Stimulated activated memory B cell treated with anti-CD40 and anti-IgM and Interleukin-4, amounts not matched to agents 10 μg/mL and 1 μg/mL and 100 μg/mL, for 72 hours (primary cell): Measurements from ENCODE around the gene C6orf47.
A peak's percentile ranks its signal among the peaks of the same experiment; 100 is the strongest.

ENCODE experiments used
- ATAC-seq: fragments of 150-1000 bp; cut with Tn5 transposase; 2 replicates; pipeline ENCODE4 v1.10.0; 2021
- H3K27ac Mint-ChIP-seq: one replicate; pipeline ENCODE4 v1.8.0; 2022; ENCODE audit warnings: mild to moderate bottlenecking, mixed read lengths
- H3K27me3 Mint-ChIP-seq: one replicate; pipeline ENCODE4 v1.8.0; 2022; ENCODE audit warnings: mixed read lengths
- H3K36me3 Mint-ChIP-seq: one replicate; pipeline ENCODE4 v1.8.0; 2022; ENCODE audit warnings: mixed read lengths
- H3K4me1 Mint-ChIP-seq: one replicate; pipeline ENCODE4 v1.8.0; 2022; ENCODE audit warnings: mixed read lengths
- H3K4me3 Mint-ChIP-seq: one replicate; pipeline ENCODE4 v1.8.0; 2022; ENCODE audit warnings: mild to moderate bottlenecking, moderate library complexity, mixed read lengths
- H3K9me3 Mint-ChIP-seq: one replicate; pipeline ENCODE4 v1.8.0; 2022; ENCODE audit warnings: mixed read lengths

Gene C6orf47

DNA sequence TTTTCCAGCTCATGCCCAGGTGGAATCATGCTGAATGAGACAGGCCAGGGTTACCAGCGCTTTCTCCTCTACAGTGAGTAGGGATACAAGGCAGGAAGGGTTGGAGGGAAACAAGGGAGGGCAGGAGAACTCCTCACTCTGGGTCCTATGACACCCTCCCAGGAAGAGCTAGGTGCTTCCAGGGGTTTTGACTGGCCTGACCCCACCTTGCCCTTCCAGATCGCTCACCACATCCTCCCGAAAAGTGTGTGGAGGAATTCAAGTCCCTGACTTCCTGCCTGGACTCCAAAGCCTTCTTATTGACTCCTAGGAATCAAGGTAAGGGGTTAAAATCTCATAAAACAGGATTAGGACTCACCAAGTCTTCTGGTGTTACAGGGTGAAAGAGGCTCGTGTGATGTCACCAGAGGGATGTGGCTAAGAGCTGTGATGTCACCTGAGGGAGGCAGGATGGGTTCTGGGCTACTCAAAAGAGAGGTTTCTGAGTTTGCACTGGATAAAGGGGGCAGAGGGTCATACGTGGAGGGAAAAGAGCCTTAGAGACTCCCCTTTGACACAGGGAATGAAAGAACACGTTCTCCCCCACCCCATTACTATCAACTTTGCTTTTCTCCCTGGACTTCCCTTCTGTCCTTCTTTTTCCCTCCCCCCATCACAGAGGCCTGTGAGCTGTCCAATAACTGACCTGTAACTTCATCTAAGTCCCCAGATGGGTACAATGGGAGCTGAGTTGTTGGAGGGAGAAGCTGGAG lies 3.0 kb downstream of the C6orf47 start:
- Mint-ChIP-seq H3K36me3 (peaks cover 54% of the 10 kb centered on the region), H3K27ac (peak overlapping the region; percentile 98), H3K4me3 (peak overlapping the region; percentile 97), H3K4me1 (peaks cover 73% of the 10 kb centered on the region), H3K9me3 (no peaks in the 10 kb centered on the region), H3K27me3 (no peaks in the 10 kb centered on the region)
- ATAC-seq = no peak

DNA sequence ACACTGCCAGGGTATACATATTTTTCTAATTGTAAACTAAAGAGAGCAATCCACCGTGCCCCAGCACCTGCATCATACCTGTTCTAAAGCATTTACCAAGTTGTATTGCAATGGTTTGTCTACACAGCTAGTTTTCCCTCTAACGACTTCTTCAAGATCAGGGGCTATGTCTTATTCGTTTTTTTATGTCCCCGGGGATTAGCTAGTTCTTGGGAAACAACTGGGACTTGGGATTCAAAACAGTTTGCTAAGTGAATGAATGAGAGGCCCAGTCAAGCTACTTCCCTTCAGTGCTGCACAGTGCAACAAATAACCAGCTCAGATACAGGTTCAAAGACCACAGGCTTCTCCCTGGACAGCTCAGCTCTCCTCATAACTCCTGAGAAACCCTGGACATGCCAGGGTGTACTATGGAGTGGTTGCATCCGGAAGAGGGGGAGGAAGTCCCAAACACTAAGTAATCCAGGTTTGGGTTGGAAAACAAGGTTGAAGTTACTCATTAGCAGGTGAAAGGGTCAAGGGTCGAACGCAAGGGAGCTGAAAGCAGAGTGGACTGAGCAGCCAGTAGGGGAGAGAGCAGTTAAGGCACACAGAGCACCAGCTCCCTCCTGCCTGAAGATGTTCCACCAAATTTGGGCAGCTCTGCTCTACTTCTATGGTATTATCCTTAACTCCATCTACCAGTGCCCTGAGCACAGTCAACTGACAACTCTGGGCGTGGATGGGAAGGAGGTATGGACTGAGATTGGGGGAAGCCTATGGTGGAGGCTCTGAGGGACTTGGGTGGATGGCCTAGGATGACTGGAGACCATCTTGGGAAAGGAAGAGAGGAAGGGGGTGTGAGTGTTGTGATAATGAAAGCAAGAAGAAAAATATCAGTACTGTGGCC lies 5.0 kb downstream of the C6orf47 start, which contains the start of gene APOM:
Gene APOM (plus strand): TSS at position 546 of the 889 bp plus-strand sequence. CDS start 73 bp downstream, at position 619.
- Mint-ChIP-seq H3K27ac (peak within 1 kb of the TSS; percentile 9), H3K27me3 (no peaks in the 10 kb centered on the region)

GRCh38 chr6:31654574-31655348 lies 5.8 kb downstream of the C6orf47 start:
- no peak overlapping the region for H3K4me3 Mint-ChIP-seq
- H3K36me3 Mint-ChIP-seq = peaks cover 53% of the 10 kb centered on the region
- H3K4me1 Mint-ChIP-seq = peaks cover 72% of the 10 kb centered on the region
- ATAC-seq = no peak
- H3K27me3 Mint-ChIP-seq = no peaks in the 10 kb centered on the region
- peak overlapping the region; percentile 9 for H3K27ac Mint-ChIP-seq
- H3K9me3 Mint-ChIP-seq = no peaks in the 10 kb centered on the region

More for the DNA sequence above, 5.0 kb downstream of the C6orf47 start, which contains the start of gene APOM:
- Mint-ChIP-seq H3K4me1 (peaks cover 68% of the 10 kb centered on the region), H3K4me3 (no peak within 1 kb of the TSS), H3K36me3 (peaks cover 53% of the 10 kb centered on the region), H3K9me3 (no peaks in the 10 kb centered on the region)
- ATAC-seq = no peak

- H3K4me1 Mint-ChIP-seq = peaks cover 66% of the 10 kb centered on the region
- H3K9me3 Mint-ChIP-seq = no peaks in the 10 kb centered on the region
- peaks cover 45% of the 10 kb centered on the region for H3K36me3 Mint-ChIP-seq
- ATAC-seq = peak; percentile 82
- peak overlapping the region; percentile 91 for H3K27ac Mint-ChIP-seq
- H3K27me3 Mint-ChIP-seq = no peaks in the 10 kb centered on the region
- peak overlapping the region; percentile 87 for H3K4me3 Mint-ChIP-seq
Observed at GRCh38 chr6:31652925-31653724, 7.5 kb downstream of the C6orf47 start.

- no peaks in the 10 kb centered on the region for H3K27me3 Mint-ChIP-seq
- peak overlapping the region; percentile 87 for H3K4me3 Mint-ChIP-seq
- peaks cover 46% of the 10 kb centered on the region for H3K36me3 Mint-ChIP-seq
- H3K27ac Mint-ChIP-seq = peak overlapping the region; percentile 91
- peaks cover 52% of the 10 kb centered on the region for H3K4me1 Mint-ChIP-seq
- ATAC-seq = peak; percentile 60
- no peaks in the 10 kb centered on the region for H3K9me3 Mint-ChIP-seq
Observed at GRCh38 chr6:31651602-31652191, 8.9 kb downstream of the C6orf47 start.

DNA sequence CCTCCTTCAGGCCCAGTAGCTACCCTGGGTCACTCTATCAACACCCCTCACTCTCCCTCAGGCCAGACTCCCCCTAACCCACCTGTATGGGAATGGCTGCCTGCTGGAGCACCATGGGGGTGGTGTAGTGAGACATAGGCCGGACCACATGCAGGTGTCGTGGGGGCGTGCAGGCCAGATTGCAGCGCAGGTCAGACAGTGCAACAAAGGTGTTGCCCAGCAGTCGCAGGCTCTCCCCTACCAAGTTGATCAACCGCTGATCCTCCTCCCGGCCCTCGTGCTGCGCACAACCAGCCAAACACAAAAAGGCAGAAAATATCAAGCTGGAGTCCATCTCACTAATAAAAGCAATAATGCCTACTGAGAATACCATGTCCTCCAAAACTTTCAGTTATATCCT lies 15.3 kb downstream of the C6orf47 start:
- Mint-ChIP-seq H3K36me3 (peaks cover 63% of the 10 kb centered on the region), H3K4me3 (no peak overlapping the region)

GRCh38 chr6:31643818-31644454 lies 16.6 kb downstream of the C6orf47 start:
- no peak overlapping the region for H3K4me3 Mint-ChIP-seq
- ATAC-seq = no peak
- H3K36me3 Mint-ChIP-seq = peaks cover 51% of the 10 kb centered on the region
- no peaks in the 10 kb centered on the region for H3K9me3 Mint-ChIP-seq
- H3K27me3 Mint-ChIP-seq = no peaks in the 10 kb centered on the region
- H3K27ac Mint-ChIP-seq = no peak overlapping the region
- H3K4me1 Mint-ChIP-seq = peaks cover 7% of the 10 kb centered on the region

More for the DNA sequence above, 15.3 kb downstream of the C6orf47 start:
- ATAC-seq = no peak
- Mint-ChIP-seq H3K27ac (peak overlapping the region; percentile 64), H3K9me3 (no peaks in the 10 kb centered on the region), H3K4me1 (peaks cover 21% of the 10 kb centered on the region), H3K27me3 (no peaks in the 10 kb centered on the region)

DNA sequence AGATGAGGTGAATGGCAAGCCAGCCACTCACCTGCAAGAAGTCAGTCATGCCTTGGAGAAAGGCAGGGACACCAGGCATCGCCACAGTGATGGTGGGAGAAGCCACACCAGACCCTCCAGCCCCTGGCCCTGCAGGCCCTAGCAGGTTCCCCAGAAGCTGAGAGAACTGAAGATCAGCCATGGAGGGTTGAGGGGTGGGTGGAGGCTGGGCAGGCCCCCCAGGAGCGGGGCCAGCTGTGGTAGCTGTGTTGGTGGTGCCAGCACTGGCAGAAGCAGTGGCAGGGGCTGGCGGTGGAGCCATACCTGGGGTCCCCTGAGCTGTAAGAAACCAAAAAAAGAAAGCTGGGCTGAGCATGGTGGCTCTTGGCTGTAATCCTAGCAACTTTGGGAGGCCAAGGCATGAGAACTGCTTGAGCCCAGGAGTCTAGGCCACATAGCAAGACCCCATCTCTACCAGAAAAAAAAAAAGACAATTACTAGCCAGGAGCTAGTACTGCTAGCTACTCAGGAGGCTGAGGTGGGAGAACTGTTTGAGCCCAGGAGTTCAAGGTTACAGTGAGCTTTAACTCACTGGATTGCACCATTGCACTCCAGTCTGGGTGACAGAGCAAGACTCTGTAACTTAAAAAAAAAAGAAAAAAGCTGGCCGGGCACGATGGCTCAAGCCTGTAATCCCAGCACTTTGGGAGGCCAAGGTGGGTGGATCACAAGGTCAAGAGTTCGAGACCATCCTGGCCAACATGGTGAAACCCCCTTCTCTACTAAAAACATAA lies 17.6 kb downstream of the C6orf47 start:
- peaks cover 54% of the 10 kb centered on the region for H3K36me3 Mint-ChIP-seq
- no peak overlapping the region for H3K4me3 Mint-ChIP-seq
- no peak for ATAC-seq
- H3K27ac Mint-ChIP-seq = no peak overlapping the region
- H3K9me3 Mint-ChIP-seq = no peaks in the 10 kb centered on the region
- peaks cover 5% of the 10 kb centered on the region for H3K4me1 Mint-ChIP-seq
- no peaks in the 10 kb centered on the region for H3K27me3 Mint-ChIP-seq

DNA sequence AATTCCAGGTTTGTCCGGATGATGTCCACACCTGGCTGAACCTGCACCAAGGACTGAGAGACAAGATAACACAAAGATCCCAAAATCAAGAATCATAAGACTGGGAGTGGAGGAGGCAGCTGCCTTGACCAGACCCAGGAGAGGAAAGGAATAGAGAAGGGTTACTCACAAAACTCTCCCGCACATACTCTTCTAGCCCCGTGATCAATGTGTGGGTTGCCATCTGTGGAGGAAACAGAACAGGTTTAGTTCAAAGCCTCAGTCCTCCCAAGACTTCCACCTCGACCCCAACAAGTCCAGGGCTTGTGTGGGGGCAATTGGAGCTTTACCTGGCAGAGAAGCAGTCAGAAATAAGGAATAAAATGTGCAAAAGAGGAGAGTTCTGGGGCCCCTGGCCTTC lies 19.2 kb downstream of the C6orf47 start:
- no peak overlapping the region for H3K27ac Mint-ChIP-seq
- H3K9me3 Mint-ChIP-seq = no peaks in the 10 kb centered on the region
- ATAC-seq = no peak
- H3K27me3 Mint-ChIP-seq = no peaks in the 10 kb centered on the region
- no peak overlapping the region for H3K4me3 Mint-ChIP-seq
- H3K36me3 Mint-ChIP-seq = peaks cover 54% of the 10 kb centered on the region
- H3K4me1 Mint-ChIP-seq = peaks cover 5% of the 10 kb centered on the region

DNA sequence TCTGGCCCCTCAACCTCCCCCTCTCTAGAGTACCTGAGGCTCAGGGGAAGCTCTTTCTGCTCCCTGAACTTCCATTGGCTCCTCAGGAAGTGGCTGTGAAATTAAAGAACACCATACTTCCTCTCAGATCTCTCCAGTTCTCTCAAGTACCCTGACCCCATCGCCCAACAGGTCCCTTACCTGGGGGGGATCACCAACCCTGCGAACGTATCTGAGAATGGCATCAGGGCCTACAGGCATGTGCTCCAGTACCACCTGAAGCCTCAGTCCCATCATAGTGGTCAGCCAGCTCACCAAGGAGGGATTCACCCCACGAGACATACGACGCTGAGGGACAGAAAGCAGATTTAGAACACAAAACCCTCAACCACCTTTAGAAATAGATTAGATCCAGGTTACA lies 20.0 kb downstream of the C6orf47 start:
- no peaks in the 10 kb centered on the region for H3K9me3 Mint-ChIP-seq
- no peak overlapping the region for H3K27ac Mint-ChIP-seq
- no peak for ATAC-seq
- H3K4me3 Mint-ChIP-seq = no peak overlapping the region
- peaks cover 5% of the 10 kb centered on the region for H3K4me1 Mint-ChIP-seq
- no peaks in the 10 kb centered on the region for H3K27me3 Mint-ChIP-seq
- peaks cover 58% of the 10 kb centered on the region for H3K36me3 Mint-ChIP-seq

- H3K27me3 Mint-ChIP-seq = no peaks in the 10 kb centered on the region
- ATAC-seq = no peak
- no peak overlapping the region for H3K27ac Mint-ChIP-seq
- H3K9me3 Mint-ChIP-seq = no peaks in the 10 kb centered on the region
- H3K4me3 Mint-ChIP-seq = no peak overlapping the region
- H3K4me1 Mint-ChIP-seq = no peaks in the 10 kb centered on the region
- H3K36me3 Mint-ChIP-seq = peaks cover 58% of the 10 kb centered on the region
Observed at GRCh38 chr6:31639449-31639861, 21.1 kb downstream of the C6orf47 start.

GRCh38 chr6:31639043-31639442 lies 21.5 kb downstream of the C6orf47 start:
- no peaks in the 10 kb centered on the region for H3K27me3 Mint-ChIP-seq
- no peaks in the 10 kb centered on the region for H3K4me1 Mint-ChIP-seq
- ATAC-seq = no peak
- no peak overlapping the region for H3K4me3 Mint-ChIP-seq
- no peak overlapping the region for H3K27ac Mint-ChIP-seq
- H3K9me3 Mint-ChIP-seq = no peaks in the 10 kb centered on the region
- peaks cover 61% of the 10 kb centered on the region for H3K36me3 Mint-ChIP-seq
